Activated CD4-positive, alpha-beta memory T cell treated with anti-CD3 and anti-CD28 coated beads for 36 hours (primary cell): Measurements from ENCODE around the gene RAPGEF5. TPM values are rescaled to one million over a fixed set of nuclear protein-coding genes. Genes with fewer than 3 reads are reported as not detected.

Experiments
- CTCF ChIA-PET: fragments of 350-600 bp; sonication (Branson Sonifier 250); formaldehyde crosslinking; loops from one replicate; lab custom pipeline; 2021; ENCODE audit warnings: antibody characterized with exemption, inconsistent platforms; lab: Charles Lee
- POLR2A ChIA-PET: fragments of 350-600 bp; sonication (Branson Sonifier 250); formaldehyde crosslinking; loops from one replicate; lab custom pipeline; 2021; ENCODE audit warnings: antibody characterized with exemption; lab: Charles Lee
- DNase-seq: peaks from one replicate; pipeline ENCODE4 v3.0.0-alpha.2; 2020
- H3K27ac Mint-ChIP-seq: one replicate; pipeline ENCODE4 v1.8.0; 2021; ENCODE audit warnings: mixed read lengths
- H3K27me3 Mint-ChIP-seq: one replicate; pipeline ENCODE4 v1.8.0; 2021; ENCODE audit warnings: mixed read lengths
- H3K36me3 Mint-ChIP-seq: one replicate; pipeline ENCODE4 v1.8.0; 2021; ENCODE audit warnings: mixed read lengths
- H3K4me1 Mint-ChIP-seq: one replicate; pipeline ENCODE4 v1.8.0; 2021; ENCODE audit warnings: low read depth, mixed read lengths
- H3K4me3 Mint-ChIP-seq: one replicate; pipeline ENCODE4 v1.8.0; 2021; ENCODE audit warnings: mild to moderate bottlenecking, mixed read lengths
- H3K9me3 Mint-ChIP-seq: one replicate; pipeline ENCODE4 v1.8.0; 2021; ENCODE audit warnings: mixed read lengths
- intact Hi-C: fragments of 100-400 bp; cut with micrococcal nuclease; formaldehyde crosslinking; loops from one replicate; pipeline ENCODE4 v1.15.1; 2023
- total RNA-seq, 2 experiments: library from RNA; stranded (reverse); gene quantifications; one replicate each; pipeline ENCODE4 v1.2.3, GENCODE V29; 2021

Gene RAPGEF5
- total RNA-seq, 2 experiments from 2014 or later: 0.27 to 0.29 TPM

- H3K4me3 Mint-ChIP-seq: no peak overlapping the region
These were observed 39.3 kb downstream of the RAPGEF5 start for GRCh38 chr7:22317632-22318031.

GRCh38 chr7:22316914-22317313 lies 40.0 kb downstream of the RAPGEF5 start:
- no peaks in the 10 kb centered on the region for H3K9me3 Mint-ChIP-seq
- H3K4me3 Mint-ChIP-seq: no peak overlapping the region
- POLR2A ChIA-PET: no interaction called here
- H3K27me3 Mint-ChIP-seq: peaks cover 2% of the 10 kb centered on the region
- no peak overlapping the region for H3K27ac Mint-ChIP-seq
- H3K36me3 Mint-ChIP-seq: no peaks in the 10 kb centered on the region
- CTCF ChIA-PET: no interaction called here
- intact Hi-C loops: no loop called here
- H3K4me1 Mint-ChIP-seq: no peaks in the 10 kb centered on the region
- DNase-seq: no peak

More at GRCh38 chr7:22317632-22318031, 39.3 kb downstream of the RAPGEF5 start:
- H3K36me3 Mint-ChIP-seq: no peaks in the 10 kb centered on the region
- intact Hi-C loops: no loop called here
- DNase-seq: no peak
- H3K27me3 Mint-ChIP-seq: peaks cover 2% of the 10 kb centered on the region
- POLR2A ChIA-PET: no interaction called here
- H3K9me3 Mint-ChIP-seq: no peaks in the 10 kb centered on the region
- CTCF ChIA-PET: no interaction called here
- no peak overlapping the region for H3K27ac Mint-ChIP-seq
- H3K4me1 Mint-ChIP-seq: no peaks in the 10 kb centered on the region

- Mint-ChIP-seq H3K27ac (no peak overlapping the region), H3K36me3 (no peaks in the 10 kb centered on the region), H3K9me3 (no peaks in the 10 kb centered on the region), H3K4me3 (no peak overlapping the region), H3K27me3 (peaks cover 2% of the 10 kb centered on the region), H3K4me1 (no peaks in the 10 kb centered on the region)
- POLR2A ChIA-PET: no interaction called here
- intact Hi-C loops: no loop called here
- DNase-seq: no peak
- CTCF ChIA-PET: no interaction called here
These were observed 49.1 kb downstream of the RAPGEF5 start for GRCh38 chr7:22307816-22308215.

- Mint-ChIP-seq H3K27ac (no peak overlapping the region), H3K27me3 (peaks cover 2% of the 10 kb centered on the region), H3K9me3 (no peaks in the 10 kb centered on the region), H3K4me3 (no peak overlapping the region), H3K4me1 (no peaks in the 10 kb centered on the region), H3K36me3 (no peaks in the 10 kb centered on the region)
- CTCF ChIA-PET: interaction anchor here (0.7 kb wide), 1 partner anchor 179 kb away, joined by 3 read pairs; no protein-coding TSS in a partner anchor
- POLR2A ChIA-PET: no interaction called here
- intact Hi-C loops: no loop called here
- DNase-seq: no peak
These were observed 51.2 kb downstream of the RAPGEF5 start for GRCh38 chr7:22305706-22306105.

- Mint-ChIP-seq H3K27me3 (peaks cover 2% of the 10 kb centered on the region), H3K36me3 (no peaks in the 10 kb centered on the region), H3K4me1 (no peaks in the 10 kb centered on the region), H3K27ac (no peak overlapping the region), H3K4me3 (no peak overlapping the region), H3K9me3 (no peaks in the 10 kb centered on the region)
- CTCF ChIA-PET: no interaction called here
- POLR2A ChIA-PET: no interaction called here
- no peak for DNase-seq
- intact Hi-C loops: no loop called here
These were observed 54.0 kb downstream of the RAPGEF5 start for GRCh38 chr7:22302951-22303423.

- no peak overlapping the region for H3K27ac Mint-ChIP-seq
These were observed 54.8 kb downstream of the RAPGEF5 start for GRCh38 chr7:22302193-22302592.

GRCh38 chr7:22301790-22302189 lies 55.2 kb downstream of the RAPGEF5 start:
- ChIA-PET CTCF (no interaction called here), POLR2A (no interaction called here)
- intact Hi-C loops: no loop called here
- no peaks in the 10 kb centered on the region for H3K36me3 Mint-ChIP-seq
- no peak for DNase-seq
- H3K9me3 Mint-ChIP-seq: no peaks in the 10 kb centered on the region
- H3K4me3 Mint-ChIP-seq: no peak overlapping the region
- no peak overlapping the region for H3K27ac Mint-ChIP-seq
- H3K27me3 Mint-ChIP-seq: peaks cover 2% of the 10 kb centered on the region
- no peaks in the 10 kb centered on the region for H3K4me1 Mint-ChIP-seq

More at GRCh38 chr7:22302193-22302592, 54.8 kb downstream of the RAPGEF5 start:
- Mint-ChIP-seq H3K4me1 (no peaks in the 10 kb centered on the region), H3K36me3 (no peaks in the 10 kb centered on the region), H3K4me3 (no peak overlapping the region), H3K27me3 (peaks cover 2% of the 10 kb centered on the region), H3K9me3 (no peaks in the 10 kb centered on the region)
- POLR2A ChIA-PET: no interaction called here
- CTCF ChIA-PET: no interaction called here
- DNase-seq: no peak
- intact Hi-C loops: no loop called here

GRCh38 chr7:22300839-22301238 lies 56.1 kb downstream of the RAPGEF5 start:
- H3K36me3 Mint-ChIP-seq: no peaks in the 10 kb centered on the region
- intact Hi-C loops: no loop called here
- DNase-seq: no peak
- no peaks in the 10 kb centered on the region for H3K9me3 Mint-ChIP-seq
- POLR2A ChIA-PET: no interaction called here
- no peak overlapping the region for H3K4me3 Mint-ChIP-seq
- no peak overlapping the region for H3K27ac Mint-ChIP-seq
- H3K4me1 Mint-ChIP-seq: no peaks in the 10 kb centered on the region
- no peaks in the 10 kb centered on the region for H3K27me3 Mint-ChIP-seq
- CTCF ChIA-PET: no interaction called here

GRCh38 chr7:22296916-22297315 lies 60.0 kb downstream of the RAPGEF5 start:
- no peak overlapping the region for H3K27ac Mint-ChIP-seq
- no peak overlapping the region for H3K4me3 Mint-ChIP-seq
- intact Hi-C loops: no loop called here
- no peaks in the 10 kb centered on the region for H3K36me3 Mint-ChIP-seq
- H3K4me1 Mint-ChIP-seq: no peaks in the 10 kb centered on the region
- ChIA-PET CTCF (interaction anchor here (0.6 to 1.1 kb wide), 2 partner anchors 13 to 47 kb away, joined by 3 read pairs; no protein-coding TSS in a partner anchor), POLR2A (no interaction called here)
- no peaks in the 10 kb centered on the region for H3K9me3 Mint-ChIP-seq
- peaks cover 9% of the 10 kb centered on the region for H3K27me3 Mint-ChIP-seq
- no peak for DNase-seq

- DNase-seq: no peak
- POLR2A ChIA-PET: interaction anchor here (0.7 kb wide), 1 partner anchor 639 kb away, joined by 6 read pairs; no protein-coding TSS in a partner anchor
- Mint-ChIP-seq H3K36me3 (no peaks in the 10 kb centered on the region), H3K9me3 (no peaks in the 10 kb centered on the region), H3K27ac (no peak overlapping the region), H3K4me3 (no peak overlapping the region), H3K27me3 (peaks cover 9% of the 10 kb centered on the region), H3K4me1 (no peaks in the 10 kb centered on the region)
- CTCF ChIA-PET: interaction anchor here (0.6 to 1.1 kb wide), 2 partner anchors 14 to 46 kb away, joined by 3 read pairs; no protein-coding TSS in a partner anchor
- intact Hi-C loops: no loop called here
These were observed 60.7 kb downstream of the RAPGEF5 start for GRCh38 chr7:22296265-22296566.

- no peaks in the 10 kb centered on the region for H3K36me3 Mint-ChIP-seq
- POLR2A ChIA-PET: interaction anchor here (0.7 kb wide), 1 partner anchor 638 kb away, joined by 6 read pairs; no protein-coding TSS in a partner anchor
- intact Hi-C loops: loop anchor here (1.0 kb wide), 1 partner anchor 185 kb away; no protein-coding TSS in a partner anchor
These were observed 61.3 kb downstream of the RAPGEF5 start for GRCh38 chr7:22295402-22296264.

GRCh38 chr7:22292531-22292930 lies 64.4 kb downstream of the RAPGEF5 start:
- ChIA-PET CTCF (interaction anchor here (1.2 kb wide), 1 partner anchor 183 kb away, joined by 4 read pairs; no protein-coding TSS in a partner anchor), POLR2A (no interaction called here)
- Mint-ChIP-seq H3K4me1 (no peaks in the 10 kb centered on the region), H3K27me3 (peaks cover 10% of the 10 kb centered on the region), H3K4me3 (no peak overlapping the region), H3K9me3 (no peaks in the 10 kb centered on the region), H3K36me3 (no peaks in the 10 kb centered on the region), H3K27ac (no peak overlapping the region)
- no peak for DNase-seq
- intact Hi-C loops: no loop called here

More at GRCh38 chr7:22295402-22296264, 61.3 kb downstream of the RAPGEF5 start:
- H3K27me3 Mint-ChIP-seq: peaks cover 10% of the 10 kb centered on the region
- no peak overlapping the region for H3K4me3 Mint-ChIP-seq
- CTCF ChIA-PET: interaction anchor here (1.1 kb wide), 1 partner anchor 14 kb away, joined by 3 read pairs; no protein-coding TSS in a partner anchor
- H3K27ac Mint-ChIP-seq: no peak overlapping the region
- H3K4me1 Mint-ChIP-seq: no peaks in the 10 kb centered on the region
- no peaks in the 10 kb centered on the region for H3K9me3 Mint-ChIP-seq
- no peak for DNase-seq
